Spleen (tissue), 11 donors: ENCODE measurements around the gene CDK14. TPM values are rescaled to one million over a fixed set of nuclear protein-coding genes. Genes with fewer than 3 reads are reported as not detected.

Experiments
- DNase-seq: peaks from one replicate; pipeline ENCODE4 v3.0.0-alpha.2; 2020
- H3K27ac ChIP-seq, 8 donors: fragments of 200-600 bp; sonication (generic) in 7 of 8; 1 replicate in 4 of 8; 2 replicates in 4 of 8; pipeline versions ENCODE4 v1.5.0 to v1.8.0; 2016 to 2021; ENCODE audit warnings: inconsistent platforms in 4 of 8, mild to moderate bottlenecking in 4 of 8, moderate library complexity in 1 of 8
- H3K27me3 ChIP-seq, 7 donors: fragments of 200-600 bp; sonication (generic) in 6 of 7; replicated peaks in 1 of 7; 1 replicate in 4 of 7; 2 replicates in 3 of 7; pipeline versions ENCODE4 v1.5.0 to v1.8.0; 2016 to 2021; ENCODE audit warnings: inconsistent platforms in 3 of 7, mild to moderate bottlenecking in 1 of 7
- H3K36me3 ChIP-seq, 6 donors: fragments of 200-600 bp; sonication (generic) in 5 of 6; 1 replicate in 4 of 6; 2 replicates in 2 of 6; pipeline versions ENCODE4 v1.5.0 to v1.8.0; 2016 to 2021; ENCODE audit warnings: inconsistent platforms in 2 of 6
- H3K4me1 ChIP-seq, 6 donors: fragments of 200-600 bp; sonication (generic) in 5 of 6; 1 replicate in 3 of 6; 2 replicates in 3 of 6; pipeline versions ENCODE4 v1.5.0 to v1.8.0; 2016 to 2021; ENCODE audit warnings: inconsistent platforms in 3 of 6
- H3K4me3 ChIP-seq, 8 donors: fragments of 200-600 bp; sonication (generic) in 7 of 8; 1 replicate in 4 of 8; 2 replicates in 4 of 8; pipeline versions ENCODE4 v1.5.0 to v1.8.0; 2016 to 2021; ENCODE audit warnings: inconsistent platforms in 4 of 8, mild to moderate bottlenecking in 4 of 8, moderate library complexity in 2 of 8
- H3K9me3 ChIP-seq, 8 donors: fragments of 200-600 bp; sonication (generic) in 7 of 8; 1 replicate in 4 of 8; 2 replicates in 4 of 8; pipeline versions ENCODE4 v1.5.0 to v1.8.0; 2016 to 2021; ENCODE audit warnings: inconsistent platforms in 4 of 8
- POLR2A ChIP-seq, 3 donors: fragments of 450-650 bp; IDR thresholded peaks; one replicate each; pipeline ENCODE4 v1.5.1; 2017; ENCODE audit warnings: antibody characterized with exemption in 3 of 3, mild to moderate bottlenecking in 1 of 3
- POLR2AphosphoS5 ChIP-seq, 3 donors: sonication (generic); formaldehyde crosslinking; IDR thresholded peaks; one replicate each; pipeline ENCODE4 v1.5.1; 2017; ENCODE audit warnings: antibody characterized with exemption in 3 of 3
- WGBS, 5 donors: extraction: QIAGEN DNeasy Blood & Tissue Kit in 3 of 5; methylation state at CpG; one replicate each; pipeline versions ENCODE4 v1.1.5 to v1.1.7; 2013 to 2018; 5-methylcytosine and 5-hydroxymethylcytosine counted together
- intact Hi-C: fragments of 100-400 bp; cut with DNase I; formaldehyde crosslinking; loops from one replicate; pipeline ENCODE4 v1.15.0; 2023; ENCODE audit warnings: low total_unique reads
- polyA plus RNA-seq, 3 donors: library from polyadenylated mRNA; stranded (reverse); fragments of 200-250 nt; gene quantifications; one replicate each; pipeline ENCODE4 v1.2.1, GENCODE V29; 2013
- total RNA-seq, 7 donors: library from RNA; depleted of rRNA in 3 of 7; stranded (reverse); fragments of >200 nt in 3 of 7; fragmentation: NEBNext Ultra II Directional in 4 of 7; extraction: Animal tissue kit (Norgen Biotek cat#: 25700) in 4 of 7; gene quantifications; one replicate each; pipeline versions ENCODE4 v1.1.0 to v1.2.1, GENCODE V29; 2016 to 2021
- TF ChIP-seq, protein P1 (sequence below), 11 experiments: fragments of 200-600 bp in 7 of 11; fragments of 450-650 bp in 4 of 11; sonication (generic) in 4 of 11; IDR thresholded peaks in 8 of 11; conservative IDR thresholded peaks in 3 of 11; 1 replicate in 7 of 11; 2 replicates in 4 of 11; pipeline versions ENCODE4 v1.4.0 to v1.8.0; 2016 to 2021; ENCODE audit warnings: antibody characterized with exemption in 11 of 11, inconsistent platforms in 4 of 11, mild to moderate bottlenecking in 1 of 11
- donor health status: healthy with polysubstance abuse.
- donor health status: DM: no; HTN: no; CAD: no; lungs with moderate emphysema.
- donor health status: DM: no; HTN: no; CAD: no.
- donor health status: Bipolar disorder and iron deficiency.
- donor health status: healthy.
- donor health status: DM: no; HTN: no; CAD: no.
- donor health status: DM: yes; HTN: yes; CAD: no.

CDK14 gene
- total and polyA plus RNA-seq, 10 donors = 6.6 to 109 (median 51.2) TPM

DNA sequence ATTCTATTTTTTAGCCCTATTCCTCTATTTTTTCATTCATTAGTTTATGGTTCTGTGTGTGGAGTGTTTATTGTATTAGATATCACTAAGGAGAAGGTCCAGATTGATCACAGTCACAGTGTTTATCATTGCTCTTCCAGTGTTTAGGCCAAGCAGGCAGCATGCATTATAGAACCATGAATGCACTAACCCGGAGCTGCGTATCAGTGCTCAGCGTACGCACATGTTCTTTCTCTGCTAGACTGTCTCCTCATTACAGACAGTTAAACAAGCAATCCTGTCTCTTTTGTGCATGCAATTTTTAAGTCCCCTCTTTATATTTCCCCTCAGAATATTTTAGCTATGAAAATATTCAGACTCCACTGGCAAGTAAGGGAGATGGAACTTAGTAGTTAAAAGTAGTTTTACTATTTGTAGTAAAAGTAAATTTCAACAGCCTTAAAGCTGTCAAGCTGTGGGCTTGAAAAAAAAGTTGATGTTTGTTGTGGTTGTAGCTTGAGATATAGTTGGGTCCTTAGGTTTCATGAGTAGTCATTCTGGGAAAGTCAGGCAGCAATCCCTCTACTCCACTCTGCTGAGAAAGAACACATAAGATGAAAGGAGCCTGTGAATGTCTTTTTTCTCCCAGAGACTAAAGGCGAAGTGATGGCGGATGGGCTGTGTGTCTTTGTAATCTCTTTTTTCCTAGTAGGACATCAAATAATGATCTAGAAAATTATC lies 260.4 kb downstream of the CDK14 start:
- no peak overlapping the region for H3K4me3 ChIP-seq
- TF ChIP-seq POLR2AphosphoS5 (IDR thresholded peaks at IDR 0.05) (no peak), POLR2A (IDR thresholded peaks at IDR 0.05) (no peak)
- TF ChIP-seq, protein P1, sequence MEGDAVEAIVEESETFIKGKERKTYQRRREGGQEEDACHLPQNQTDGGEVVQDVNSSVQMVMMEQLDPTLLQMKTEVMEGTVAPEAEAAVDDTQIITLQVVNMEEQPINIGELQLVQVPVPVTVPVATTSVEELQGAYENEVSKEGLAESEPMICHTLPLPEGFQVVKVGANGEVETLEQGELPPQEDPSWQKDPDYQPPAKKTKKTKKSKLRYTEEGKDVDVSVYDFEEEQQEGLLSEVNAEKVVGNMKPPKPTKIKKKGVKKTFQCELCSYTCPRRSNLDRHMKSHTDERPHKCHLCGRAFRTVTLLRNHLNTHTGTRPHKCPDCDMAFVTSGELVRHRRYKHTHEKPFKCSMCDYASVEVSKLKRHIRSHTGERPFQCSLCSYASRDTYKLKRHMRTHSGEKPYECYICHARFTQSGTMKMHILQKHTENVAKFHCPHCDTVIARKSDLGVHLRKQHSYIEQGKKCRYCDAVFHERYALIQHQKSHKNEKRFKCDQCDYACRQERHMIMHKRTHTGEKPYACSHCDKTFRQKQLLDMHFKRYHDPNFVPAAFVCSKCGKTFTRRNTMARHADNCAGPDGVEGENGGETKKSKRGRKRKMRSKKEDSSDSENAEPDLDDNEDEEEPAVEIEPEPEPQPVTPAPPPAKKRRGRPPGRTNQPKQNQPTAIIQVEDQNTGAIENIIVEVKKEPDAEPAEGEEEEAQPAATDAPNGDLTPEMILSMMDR (IDR thresholded peaks at IDR 0.05 in 8 of 11, conservative IDR thresholded peaks at IDR 0.05 in 3 of 11) = no peak
- H3K27me3 ChIP-seq = no peaks in the 10 kb centered on the region
- H3K9me3 ChIP-seq = no peaks in the 10 kb centered on the region
- no peaks in the 10 kb centered on the region for H3K36me3 ChIP-seq
- H3K27ac ChIP-seq = no peak overlapping the region
- intact Hi-C loops = no loop called here
- H3K4me1 ChIP-seq = no peaks in the 10 kb centered on the region
- DNase-seq = no peak
- WGBS, 5 donors = 90 to 93% (median 91%) methylated on average over 6 of the region's 6 CpGs

DNA sequence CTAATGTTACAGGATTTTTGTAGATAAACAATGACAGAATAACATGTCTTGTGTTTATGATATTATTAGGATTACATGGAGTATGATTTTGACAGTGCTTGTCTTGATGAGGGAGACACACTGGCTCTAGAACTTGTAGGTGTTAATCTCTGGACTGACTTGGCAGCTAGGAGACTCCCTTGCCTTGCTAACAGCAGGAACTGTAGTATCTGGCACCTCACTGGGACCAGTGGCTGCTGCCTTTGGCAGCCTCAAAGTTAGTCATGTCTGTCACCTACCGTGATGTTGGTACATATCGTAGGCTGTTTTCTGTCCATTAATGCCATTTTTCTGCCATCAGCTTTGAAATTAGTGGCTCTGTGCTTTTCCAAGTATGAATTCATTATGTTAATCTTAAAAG lies 261.5 kb downstream of the CDK14 start:
- no peak for DNase-seq
- H3K9me3 ChIP-seq = no peaks in the 10 kb centered on the region
- no peak overlapping the region for H3K27ac ChIP-seq
- no peaks in the 10 kb centered on the region for H3K4me1 ChIP-seq
- TF ChIP-seq, protein P1 (IDR thresholded peaks at IDR 0.05 in 8 of 11, conservative IDR thresholded peaks at IDR 0.05 in 3 of 11) = no peak
- TF ChIP-seq POLR2A (IDR thresholded peaks at IDR 0.05) (no peak), POLR2AphosphoS5 (IDR thresholded peaks at IDR 0.05) (no peak)
- H3K27me3 ChIP-seq = no peaks in the 10 kb centered on the region
- intact Hi-C loops = no loop called here
- H3K4me3 ChIP-seq = no peak overlapping the region
- WGBS, 5 donors = 67 to 90% (median 87%) methylated on average over 2 of the region's 2 CpGs
- no peaks in the 10 kb centered on the region for H3K36me3 ChIP-seq

DNA sequence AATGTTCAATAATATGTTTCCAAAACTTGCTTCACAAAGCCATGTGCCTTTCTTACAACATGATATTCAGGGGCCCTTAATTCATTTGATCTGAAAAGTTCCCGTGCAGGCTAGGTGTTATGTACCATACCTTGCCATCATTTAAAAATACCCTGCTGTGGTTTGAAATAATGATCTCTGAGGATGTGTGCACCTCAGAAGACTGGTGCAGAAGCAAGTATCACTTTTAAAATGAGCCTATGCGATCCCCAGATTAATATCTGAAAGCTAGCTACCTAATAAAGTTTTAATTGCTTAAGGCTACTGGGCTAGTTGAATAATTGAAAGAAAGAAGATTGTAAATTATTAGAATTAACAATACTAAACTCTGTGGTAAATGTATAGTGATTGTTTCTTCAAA lies 262.4 kb downstream of the CDK14 start:
- TF ChIP-seq, protein P1 (IDR thresholded peaks at IDR 0.05 in 8 of 11, conservative IDR thresholded peaks at IDR 0.05 in 3 of 11) = no peak
- TF ChIP-seq POLR2AphosphoS5 (IDR thresholded peaks at IDR 0.05) (no peak), POLR2A (IDR thresholded peaks at IDR 0.05) (no peak)
- 80 to 93% (median 86%) methylated on average over 2 of the region's 2 CpGs for WGBS, 5 donors
- H3K4me3 ChIP-seq = no peak overlapping the region
- no peaks in the 10 kb centered on the region for H3K27me3 ChIP-seq
- no peaks in the 10 kb centered on the region for H3K4me1 ChIP-seq
- no peaks in the 10 kb centered on the region for H3K9me3 ChIP-seq
- no peaks in the 10 kb centered on the region for H3K36me3 ChIP-seq
- intact Hi-C loops = no loop called here
- H3K27ac ChIP-seq = no peak overlapping the region
- no peak for DNase-seq

DNA sequence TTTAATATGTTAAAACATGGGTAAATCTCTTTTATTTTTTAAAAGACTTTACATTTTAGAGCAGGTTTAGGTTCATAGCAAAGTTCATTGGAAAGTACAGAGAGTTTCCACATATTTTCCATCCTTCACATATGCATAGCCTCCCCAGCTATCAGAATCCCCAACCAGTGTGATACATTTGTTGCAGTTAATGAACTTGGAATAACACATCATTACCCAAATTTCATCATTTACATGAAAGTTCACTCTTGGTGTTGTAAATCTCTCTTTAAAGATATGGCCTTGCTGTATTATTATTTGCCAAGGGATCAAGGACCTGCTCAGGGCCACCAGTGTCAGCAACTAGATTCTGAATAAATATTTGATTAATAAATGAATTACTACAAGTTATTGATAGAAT lies 263.4 kb downstream of the CDK14 start:
- no peak overlapping the region for H3K27ac ChIP-seq
- intact Hi-C loops = no loop called here
- no peak for TF ChIP-seq POLR2A (IDR thresholded peaks at IDR 0.05)
- TF ChIP-seq POLR2AphosphoS5 (IDR thresholded peaks at IDR 0.05) = no peak
- TF ChIP-seq, protein P1 (IDR thresholded peaks at IDR 0.05 in 8 of 11, conservative IDR thresholded peaks at IDR 0.05 in 3 of 11) = no peak
- no peak overlapping the region for H3K4me3 ChIP-seq
- H3K9me3 ChIP-seq = no peaks in the 10 kb centered on the region
- DNase-seq = no peak
- no peaks in the 10 kb centered on the region for H3K27me3 ChIP-seq
- H3K36me3 ChIP-seq = no peaks in the 10 kb centered on the region
- no peaks in the 10 kb centered on the region for H3K4me1 ChIP-seq
